Endothelial cell of umbilical vein (primary cell): Measurements from ENCODE around the gene BBLN. TPM values are rescaled to one million over a fixed set of nuclear protein-coding genes. Genes with fewer than 3 reads are reported as not detected.

ENCODE experiments used
- BruUV-seq: library from RNA; stranded (reverse); fragments of 400-500 nt; replicated peaks from 2 replicates; lab custom pipeline; 2021; lab: Mats Ljungman, UMichigan
- CTCF ChIA-PET: fragments of 300-600, 350-600 bp; sonication (Branson Sonifier 250); formaldehyde crosslinking; loops from one replicate; lab custom pipeline; 2021; ENCODE audit warnings: antibody characterized with exemption, inconsistent platforms; lab: Charles Lee
- POLR2A ChIA-PET: fragments of 300-600, 350-600 bp; sonication (Branson Sonifier 250); formaldehyde crosslinking; loops from one replicate; lab custom pipeline; 2021; ENCODE audit warnings: antibody characterized with exemption, inconsistent platforms; lab: Charles Lee
- DNase-seq: peaks from one replicate; pipeline ENCODE4 v3.0.0-alpha.2; 2011; ENCODE audit warnings: low read depth, low spot score
- FAIRE-seq: peaks from 2 replicates; lab custom pipeline; 2011; peaks lifted over from hg19 to GRCh38; lab: Jason Lieb, UNC
- H2AFZ ChIP-seq: 2 replicates; pipeline ENCODE4 v1.6.0; 2012; ENCODE audit warnings: low read depth, low read length, control low read depth, inconsistent platforms
- H3K27ac ChIP-seq: 2 replicates; pipeline ENCODE4 v1.5.1; 2011; ENCODE audit warnings: low read depth, mild to moderate bottlenecking, control low read depth, low read length, moderate library complexity; ENCODE audit not compliant: insufficient read depth
- H3K27me3 ChIP-seq, 2 experiments: 2 replicates each; pipeline versions ENCODE4 v1.6.0 to v1.6.1; 2011; ENCODE audit warnings: low read length in 2 of 2, mixed read lengths in 1 of 2; ENCODE audit not compliant: control insufficient read depth in 2 of 2, insufficient read depth in 2 of 2
- H3K36me3 ChIP-seq, 2 experiments: 2 replicates in 1 of 2; 3 replicates in 1 of 2; pipeline ENCODE4 v1.5.1; 2011; ENCODE audit warnings: low read length in 2 of 2, mild to moderate bottlenecking in 1 of 2, moderate library complexity in 1 of 2; ENCODE audit not compliant: control insufficient read depth in 2 of 2, insufficient read depth in 2 of 2; ENCODE audit errors: extremely low read depth in 1 of 2
- H3K4me1 ChIP-seq: 3 replicates; pipeline ENCODE4 v1.5.1; 2011; ENCODE audit warnings: mild to moderate bottlenecking, low read length; ENCODE audit not compliant: control insufficient read depth, insufficient read depth; ENCODE audit errors: extremely low read depth
- H3K4me2 ChIP-seq: 2 replicates; pipeline ENCODE4 v1.6.1; 2011; ENCODE audit warnings: low read length, control low read depth, mixed read lengths; ENCODE audit not compliant: insufficient read depth
- H3K4me3 ChIP-seq, 3 experiments: fragments of 200-600 bp in 1 of 3; sonication (generic), shearing (Covaris generic) in 1 of 3; replicated peaks in 1 of 3; 2 replicates each; pipeline ENCODE4 v1.5.1; 2011 to 2016; ENCODE audit warnings: control low read depth in 3 of 3, low read length in 3 of 3, mild to moderate bottlenecking in 2 of 3, inconsistent platforms in 1 of 3, low read depth in 1 of 3, moderate library complexity in 1 of 3; ENCODE audit not compliant: insufficient read depth in 1 of 3
- H3K79me2 ChIP-seq: 2 replicates; pipeline ENCODE4 v1.6.0; 2012; ENCODE audit warnings: low read length, inconsistent platforms; ENCODE audit not compliant: control insufficient read depth, insufficient read depth
- H3K9ac ChIP-seq: replicated peaks from 2 replicates; pipeline ENCODE3; 2011; ENCODE audit warnings: low read length, control low read depth; ENCODE audit not compliant: insufficient read depth; ENCODE audit errors: extremely low read depth
- H3K9me1 ChIP-seq: replicated peaks from 3 replicates; pipeline ENCODE4 v1.6.0; 2011; ENCODE audit warnings: mild to moderate bottlenecking, low read length; ENCODE audit not compliant: control insufficient read depth, insufficient read depth; ENCODE audit errors: extremely low read depth
- H3K9me3 ChIP-seq: replicated peaks from 2 replicates; pipeline ENCODE4 v1.5.1; 2012; ENCODE audit warnings: low read length, inconsistent platforms; ENCODE audit not compliant: control insufficient read depth, insufficient read depth
- H4K20me1 ChIP-seq: replicated peaks from 2 replicates; pipeline ENCODE3; 2011; ENCODE audit warnings: mild to moderate bottlenecking, low read length; ENCODE audit not compliant: control insufficient read depth, insufficient read depth; ENCODE audit errors: extremely low read depth
- CTCF ChIP-seq, 2 donors: IDR thresholded peaks; 1 replicate in 1 of 2; 2 replicates in 1 of 2; pipeline ENCODE4 v1.5.1; 2011; ENCODE audit warnings: low read length in 2 of 2, mild to moderate bottlenecking in 2 of 2, moderate library complexity in 2 of 2, control low read depth in 1 of 2, inconsistent platforms in 1 of 2, low read depth in 1 of 2; ENCODE audit not compliant: insufficient read depth in 1 of 2; ENCODE audit errors: extremely low read depth in 1 of 2
- EZH2 ChIP-seq: IDR thresholded peaks from 2 replicates; pipeline ENCODE4 v1.6.1; 2012; ENCODE audit warnings: borderline replicate concordance, low read depth, mild to moderate bottlenecking, moderate library complexity, low read length, inconsistent platforms; ENCODE audit not compliant: severe bottlenecking
- FOS ChIP-seq: IDR thresholded peaks from 2 replicates; pipeline ENCODE4 v1.6.1; 2011; ENCODE audit warnings: mild to moderate bottlenecking, low read length, moderate library complexity, borderline replicate concordance; ENCODE audit not compliant: insufficient read depth
- GATA2 ChIP-seq: IDR thresholded peaks from 2 replicates; pipeline ENCODE4 v1.7.0; 2011; ENCODE audit warnings: low read depth, mild to moderate bottlenecking, moderate library complexity, mixed read lengths, low read length; ENCODE audit not compliant: insufficient read length, insufficient read depth
- JUN ChIP-seq: IDR thresholded peaks from 2 replicates; pipeline ENCODE4 v1.6.1; 2011; ENCODE audit warnings: borderline replicate concordance, low read depth; ENCODE audit not compliant: insufficient read length, insufficient read depth
- MYC ChIP-seq: IDR thresholded peaks from one replicate; pipeline ENCODE4 v1.6.1; 2011; ENCODE audit warnings: mild to moderate bottlenecking, low read depth, low read length
- POLR2A ChIP-seq: IDR thresholded peaks from 2 replicates; pipeline ENCODE4 v1.6.1; 2012; ENCODE audit warnings: low read depth, mild to moderate bottlenecking, control low read depth, low read length
- POLR2AphosphoS5 ChIP-seq: IDR thresholded peaks from 2 replicates; pipeline ENCODE4 v1.6.1; 2012; ENCODE audit warnings: low read depth, mild to moderate bottlenecking, control low read depth, low read length, moderate library complexity; ENCODE audit not compliant: insufficient read depth
- dilution Hi-C: fragments of 300-500 bp; cut with MboI; formaldehyde crosslinking; loops from one replicate; pipeline ENCODE4 v1.15.0; 2019; ENCODE audit warnings: low sequenced_read_pairs; ENCODE audit not compliant: extremely low pct_ligation_motif_present
- intact Hi-C: fragments of 100-400 bp; cut with micrococcal nuclease; formaldehyde crosslinking; loops from one replicate; pipeline ENCODE4 v1.10.0; 2022
- polyA plus RNA-seq, 4 experiments: library from polyadenylated mRNA; depleted of rRNA in 3 of 4; stranded (reverse) in 3 of 4; unstranded in 1 of 4; fragments of >200 nt; gene quantifications; 2 replicates each; pipeline versions ENCODE4 v1.2.1 to v1.2.3, GENCODE V29; 2011 to 2012; ENCODE audit warnings: missing spikeins in 1 of 4
- total RNA-seq: library from RNA; stranded (reverse); gene quantifications from 2 replicates; pipeline ENCODE4 v1.2.3, GENCODE V29; 2021
- TF ChIP-seq, protein P1 (sequence below): IDR thresholded peaks from 2 replicates; pipeline ENCODE4 v1.6.1; 2011; ENCODE audit not compliant: insufficient read depth, insufficient read length

BBLN gene
- total and polyA plus RNA-seq, 2 donors (not counting 3 experiments of a cell fraction or from before 2014, with no cell fraction given) = 51.0 to 124 TPM

- DNase-seq (no peak), FAIRE-seq (no peak)
- Histone ChIP-seq H2AFZ (no peak overlapping the region), H3K4me1 (no peaks in the 10 kb centered on the region), H3K27me3 (no peaks in the 10 kb centered on the region), H3K4me2 (no peak overlapping the region), H3K27ac (no peak overlapping the region), H3K9me3 (no peaks in the 10 kb centered on the region), H3K4me3 (no peak overlapping the region), H3K79me2 (no peaks in the 10 kb centered on the region), H3K9me1 (no peaks in the 10 kb centered on the region), H3K9ac (no peak overlapping the region), H3K36me3 (no peaks in the 10 kb centered on the region), H4K20me1 (no peaks in the 10 kb centered on the region)
- TF ChIP-seq CTCF (IDR thresholded peaks at IDR 0.05; ENCODE audit: extremely low read depth in 1 of 2, insufficient read depth in 1 of 2, low read depth in 1 of 2, low read length in 2 of 2) (no peak), MYC (no peak), JUN (no peak), FOS (no peak), POLR2AphosphoS5 (no peak), EZH2 (no peak), GATA2 (no peak), POLR2A (no peak)
- TF ChIP-seq, protein P1, sequence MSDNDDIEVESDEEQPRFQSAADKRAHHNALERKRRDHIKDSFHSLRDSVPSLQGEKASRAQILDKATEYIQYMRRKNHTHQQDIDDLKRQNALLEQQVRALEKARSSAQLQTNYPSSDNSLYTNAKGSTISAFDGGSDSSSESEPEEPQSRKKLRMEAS = no peak
- POLR2A ChIA-PET = no interaction called here
- CTCF ChIA-PET = interaction anchor here (1.1 to 2.0 kb wide), 3 partner anchors 9 to 34 kb away, joined by 3 to 8 read pairs (median 3); partner anchors contain the start of gene BBLN
- dilution Hi-C loops = no loop called here
- intact Hi-C loops = no loop called here
- BruUV-seq = no TSS peak
Observed at GRCh38 chr9:128151309-128152132, 8.5 kb upstream of the BBLN start.
